AG09319 (cell line): ENCODE data around the gene TAS2R10.

Experiments used
- DNase-seq: peaks from one replicate; pipeline ENCODE4 v3.0.0-alpha.2; 2010; ENCODE audit warnings: low read depth; ENCODE audit errors: extremely low read depth
- CTCF ChIP-seq: IDR thresholded peaks from 2 replicates; pipeline ENCODE4 v1.5.1; 2011; ENCODE audit warnings: low read depth, mild to moderate bottlenecking, inconsistent platforms, low read length, moderate library complexity

Gene TAS2R10

GRCh38 chr12:10851243-10851858 is 25.2 kb upstream of the TAS2R10 start:
- DNase-seq, result no peak
- no peak for TF ChIP-seq CTCF

GRCh38 chr12:10849425-10849878 is 23.3 kb upstream of the TAS2R10 start, which contains the start of gene PRR4:
PRR4 (minus strand) TSS chr12:10849475; CDS start chr12:10849437, 38 bp downstream.
- TF ChIP-seq CTCF, result no peak

GRCh38 chr12:10847744-10848143 is 21.6 kb upstream of the TAS2R10 start:
- DNase-seq, result no peak
- no peak for TF ChIP-seq CTCF

More at GRCh38 chr12:10849425-10849878, 23.3 kb upstream of the TAS2R10 start, which contains the start of gene PRR4:
- DNase-seq, result no peak

GRCh38 chr12:10842862-10843261 is 16.7 kb upstream of the TAS2R10 start:
- no peak for TF ChIP-seq CTCF
- DNase-seq, result no peak

- TF ChIP-seq CTCF, result no peak
- DNase-seq, result no peak
Measured at GRCh38 chr12:10838461-10838860, 12.3 kb upstream of the TAS2R10 start.

- no peak for TF ChIP-seq CTCF
- no peak for DNase-seq
Measured at GRCh38 chr12:10829994-10830393, 3.8 kb upstream of the TAS2R10 start.

GRCh38 chr12:10824957-10825356 is 1.2 kb downstream of the TAS2R10 start:
- no peak for TF ChIP-seq CTCF
- DNase-seq, result no peak
